Activated CD8-positive, alpha-beta memory T cell treated with anti-CD3 and anti-CD28 coated beads, Interleukin-2, amount 50 U/mL, for 4 hours (primary cell): ENCODE measurements around the gene PRR11.
"Not testable (repeated sequence)": the region's sequence is repeated elsewhere in the genome, so short reads cannot be mapped to it uniquely, and the experiment has no call there.

Experiments
- DNase-seq: peaks from one replicate; pipeline ENCODE4 v3.0.0-alpha.2; 2020

Gene PRR11

DNA sequence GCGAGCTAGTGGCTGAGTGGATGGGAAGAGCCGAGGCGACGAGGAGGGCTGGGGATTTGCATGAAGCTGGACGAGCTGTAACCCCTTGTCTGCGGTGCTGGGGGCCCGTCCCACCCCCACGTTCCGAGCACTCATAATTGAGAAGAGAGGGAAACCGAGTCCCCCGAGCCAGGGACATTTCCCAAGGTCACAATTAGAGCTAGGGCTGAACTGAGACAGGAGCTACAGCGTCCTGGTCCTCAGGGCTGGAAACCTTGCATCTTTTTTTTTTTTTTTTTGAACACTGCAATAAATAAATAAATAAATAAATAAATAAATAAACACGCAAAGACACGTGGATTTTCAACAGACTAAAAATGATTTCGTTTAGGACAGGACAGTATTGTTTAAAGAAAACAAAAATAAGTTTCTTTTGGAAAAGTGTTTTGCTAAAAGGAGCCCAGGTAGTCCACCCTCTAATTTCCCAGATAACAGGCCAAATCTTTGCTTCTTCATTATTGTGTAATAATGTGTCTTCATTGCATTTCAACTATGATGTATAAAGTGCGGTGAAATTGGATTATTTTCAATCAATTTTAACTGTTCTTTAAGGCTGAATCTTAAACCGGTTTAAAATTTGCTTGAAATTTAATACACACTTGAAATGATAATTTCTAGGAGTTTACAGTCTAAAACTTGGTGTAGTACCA lies 65.8 kb downstream of the PRR11 start:
- no peak for DNase-seq

DNA sequence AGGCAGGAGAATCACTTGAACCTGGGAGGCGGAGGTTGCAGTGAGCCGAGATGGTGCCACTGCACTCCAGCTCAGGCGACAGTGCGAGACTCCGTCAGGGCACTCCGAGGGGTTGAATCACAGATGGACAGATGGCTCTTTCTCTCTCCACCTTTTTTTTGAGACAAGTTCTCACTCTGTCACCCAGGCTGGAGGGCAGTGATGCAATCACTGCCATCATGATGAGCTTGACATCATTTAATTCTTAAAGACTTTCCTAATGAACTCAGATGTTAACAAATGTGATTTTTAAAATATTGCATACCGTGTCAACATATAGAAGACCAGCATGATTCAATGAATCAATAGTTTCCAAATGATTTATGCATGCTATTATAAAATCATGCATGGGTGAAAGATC lies 68.3 kb downstream of the PRR11 start:
- no peak for DNase-seq

DNA sequence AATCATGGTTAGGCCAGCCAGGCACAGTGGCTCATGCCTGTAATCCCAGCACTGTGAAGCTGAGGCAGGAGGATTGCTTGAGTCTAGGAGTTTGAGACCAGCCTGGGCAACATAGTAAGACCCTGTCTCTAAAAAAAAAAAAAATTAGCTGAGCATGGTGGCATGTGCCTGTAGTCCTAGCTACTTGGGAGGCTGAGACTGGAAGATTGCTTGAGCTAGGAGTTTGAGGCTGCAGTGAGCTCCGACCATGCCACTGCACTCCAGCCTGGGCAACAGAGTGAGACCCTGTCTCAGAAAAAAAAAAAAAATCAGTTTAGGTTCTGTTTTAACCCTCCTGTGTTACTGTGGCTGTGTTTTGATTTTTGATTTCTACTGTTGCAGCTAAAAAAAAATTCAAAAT lies 73.0 kb downstream of the PRR11 start:
- DNase-seq: not testable (repeated sequence)

DNA sequence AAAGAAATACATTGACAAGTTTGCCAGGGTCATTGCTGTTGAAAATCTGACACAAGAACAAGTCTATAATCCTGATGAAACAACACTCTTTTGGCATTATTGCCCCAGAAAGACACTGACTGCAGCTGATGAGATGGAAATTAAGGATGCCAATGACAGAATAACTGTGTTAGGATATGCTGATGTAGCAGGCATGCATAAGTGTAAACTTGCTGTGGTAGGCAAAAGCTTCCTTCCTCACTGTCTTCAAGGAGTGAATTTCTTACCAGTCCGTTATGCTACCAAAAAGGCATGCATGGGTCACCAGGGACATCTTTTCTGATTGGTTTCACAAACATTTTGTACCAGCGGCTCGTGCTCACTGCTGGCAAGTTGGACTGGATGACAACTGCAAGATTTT lies 75.2 kb downstream of the PRR11 start:
- no peak for DNase-seq

DNA sequence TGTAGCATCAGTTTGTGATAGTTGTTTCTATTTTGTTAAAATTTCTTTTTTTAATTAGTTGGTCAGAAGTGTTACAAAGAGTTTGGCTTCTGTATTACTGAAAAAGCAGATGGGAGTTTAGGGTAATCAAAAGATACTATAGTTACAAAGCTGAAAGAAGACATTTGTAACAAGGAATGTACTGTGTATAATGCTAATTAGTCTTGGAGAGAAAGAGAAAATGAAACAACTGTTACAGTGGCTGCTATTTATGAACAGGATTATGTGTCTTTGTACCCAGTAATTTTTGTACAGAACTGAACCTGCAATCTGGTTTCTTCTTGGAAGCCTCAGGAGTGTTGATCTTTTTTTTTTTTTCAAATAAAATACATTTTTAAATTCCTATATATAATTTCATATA lies 79.1 kb downstream of the PRR11 start:
- no peak for DNase-seq

DNA sequence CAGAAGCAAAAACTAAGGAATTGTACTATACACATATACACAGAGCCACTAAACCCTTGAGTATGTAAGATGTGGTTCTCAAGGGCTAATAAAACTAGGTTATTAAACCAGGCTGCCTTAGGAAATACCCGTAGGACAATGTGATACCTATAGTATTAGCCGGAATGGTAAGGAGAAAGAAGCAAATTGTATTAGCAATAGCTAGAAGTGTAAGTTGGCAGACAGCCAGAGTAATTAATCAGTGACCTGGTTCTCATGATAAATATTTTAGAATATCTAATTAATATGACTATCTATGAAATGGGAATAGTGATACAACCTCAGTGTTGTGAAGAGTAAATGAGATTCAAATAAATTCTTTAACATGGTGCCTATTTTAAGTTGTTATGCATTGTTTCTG lies 83.4 kb downstream of the PRR11 start:
- no peak for DNase-seq

DNA sequence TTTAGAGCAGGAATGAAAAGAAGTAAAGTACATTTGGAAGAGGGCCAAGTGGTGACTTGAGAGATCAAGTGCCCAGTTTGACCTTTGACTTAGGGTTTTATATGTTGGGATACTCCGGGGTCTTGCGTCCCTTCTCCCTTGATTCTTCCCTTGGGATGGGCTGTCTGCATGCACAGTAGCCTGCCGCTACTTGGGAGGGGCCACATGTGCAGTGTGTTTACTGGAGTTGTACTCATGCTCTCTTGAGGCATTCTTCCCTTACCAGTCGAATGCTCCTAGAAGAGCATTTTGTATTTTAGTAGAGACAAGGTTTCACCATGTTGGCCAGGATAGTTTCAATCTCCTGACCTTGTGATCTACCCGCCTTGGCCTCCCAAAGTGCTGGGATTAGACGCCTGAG lies 88.5 kb downstream of the PRR11 start:
- no peak for DNase-seq
